Testis (tissue), 2 donors: ENCODE data around the gene NUDCD3.

Experiments
- POLR2A ChIP-seq: fragments of 450-650 bp; IDR thresholded peaks from one replicate; pipeline ENCODE4 v1.6.1; 2017; ENCODE audit warnings: antibody characterized with exemption, mild to moderate bottlenecking, moderate library complexity
- TF ChIP-seq, protein P1 (sequence below), 3 experiments: fragments of 450-650 bp in 2 of 3; fragments of 200-600 bp in 1 of 3; sonication (generic) in 1 of 3; IDR thresholded peaks; one replicate each; pipeline ENCODE4 v1.5.1; 2016 to 2019; ENCODE audit warnings: antibody characterized with exemption in 3 of 3, mild to moderate bottlenecking in 2 of 3, moderate library complexity in 1 of 3

DNA sequence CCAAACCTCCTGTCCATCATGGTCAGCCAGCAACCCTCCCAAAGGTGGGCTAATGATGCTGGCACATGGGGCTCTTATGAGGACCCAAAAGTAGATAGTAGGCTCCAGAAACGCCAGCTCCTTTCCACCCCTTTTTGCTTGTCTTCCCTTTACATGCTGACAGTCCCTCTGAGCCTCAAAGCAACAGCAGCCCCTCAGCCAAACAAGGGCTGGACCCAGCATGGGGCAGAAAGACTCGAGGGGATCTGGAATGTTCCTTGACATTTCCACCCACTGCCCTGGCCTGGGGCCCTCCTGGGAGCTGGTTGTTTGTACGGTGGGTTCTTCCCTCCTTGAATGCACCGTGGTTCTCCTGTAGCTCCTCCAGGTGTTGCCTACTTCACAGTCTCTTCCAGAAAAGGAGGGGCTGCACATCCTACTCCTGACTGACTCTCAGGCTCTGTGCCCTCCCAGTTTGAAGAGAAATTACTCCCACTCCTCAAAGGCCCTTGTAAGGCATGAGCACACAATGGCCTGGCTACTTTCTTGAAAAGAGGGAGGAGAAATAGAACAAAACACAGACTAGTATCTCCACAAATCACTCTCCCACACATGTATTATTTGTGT is 21.5 kb upstream of the NUDCD3 start:
- TF ChIP-seq, protein P1, sequence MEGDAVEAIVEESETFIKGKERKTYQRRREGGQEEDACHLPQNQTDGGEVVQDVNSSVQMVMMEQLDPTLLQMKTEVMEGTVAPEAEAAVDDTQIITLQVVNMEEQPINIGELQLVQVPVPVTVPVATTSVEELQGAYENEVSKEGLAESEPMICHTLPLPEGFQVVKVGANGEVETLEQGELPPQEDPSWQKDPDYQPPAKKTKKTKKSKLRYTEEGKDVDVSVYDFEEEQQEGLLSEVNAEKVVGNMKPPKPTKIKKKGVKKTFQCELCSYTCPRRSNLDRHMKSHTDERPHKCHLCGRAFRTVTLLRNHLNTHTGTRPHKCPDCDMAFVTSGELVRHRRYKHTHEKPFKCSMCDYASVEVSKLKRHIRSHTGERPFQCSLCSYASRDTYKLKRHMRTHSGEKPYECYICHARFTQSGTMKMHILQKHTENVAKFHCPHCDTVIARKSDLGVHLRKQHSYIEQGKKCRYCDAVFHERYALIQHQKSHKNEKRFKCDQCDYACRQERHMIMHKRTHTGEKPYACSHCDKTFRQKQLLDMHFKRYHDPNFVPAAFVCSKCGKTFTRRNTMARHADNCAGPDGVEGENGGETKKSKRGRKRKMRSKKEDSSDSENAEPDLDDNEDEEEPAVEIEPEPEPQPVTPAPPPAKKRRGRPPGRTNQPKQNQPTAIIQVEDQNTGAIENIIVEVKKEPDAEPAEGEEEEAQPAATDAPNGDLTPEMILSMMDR (IDR thresholded peaks at IDR 0.05) = no peak
- no peak for TF ChIP-seq POLR2A
